LNCaP clone FGC (cell line): ENCODE measurements around the gene SLC4A4.

Experiments
- DNase-seq: peaks from one replicate; pipeline ENCODE4 v3.0.0-alpha.2; 2011; ENCODE audit warnings: low read depth
- H3K4me3 ChIP-seq: 2 replicates; pipeline ENCODE4 v1.5.1; 2011; ENCODE audit warnings: mild to moderate bottlenecking, low read depth, low read length, control low read depth
- TF ChIP-seq, protein P1 (sequence below): IDR thresholded peaks from 2 replicates; pipeline ENCODE4 v1.5.1; 2012; ENCODE audit warnings: mild to moderate bottlenecking; ENCODE audit not compliant: control insufficient read depth, insufficient read depth; ENCODE audit errors: extremely low read depth

Gene SLC4A4

DNA sequence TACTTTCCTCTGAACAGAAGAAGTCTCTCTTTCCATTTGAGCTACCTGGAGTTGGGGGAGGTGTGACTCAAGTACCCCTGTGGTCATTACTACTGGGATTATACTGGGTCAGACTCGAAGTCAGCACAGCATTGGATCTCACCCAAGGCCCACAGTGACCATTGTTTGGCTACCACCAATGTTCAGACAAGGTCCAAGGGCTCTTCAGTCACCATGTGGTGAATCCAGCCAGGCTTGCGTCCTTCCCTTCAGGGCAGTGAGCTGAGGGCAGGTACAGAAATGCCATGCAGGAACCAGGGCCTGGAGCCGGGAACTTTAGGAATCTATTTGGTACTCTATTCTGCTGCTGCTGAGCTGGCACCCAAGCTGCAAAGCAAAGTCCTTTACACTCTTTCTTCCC, 5.5 kb upstream of the SLC4A4 start:
- DNase-seq, result no peak
- no peak overlapping the region for H3K4me3 ChIP-seq
- TF ChIP-seq, protein P1, sequence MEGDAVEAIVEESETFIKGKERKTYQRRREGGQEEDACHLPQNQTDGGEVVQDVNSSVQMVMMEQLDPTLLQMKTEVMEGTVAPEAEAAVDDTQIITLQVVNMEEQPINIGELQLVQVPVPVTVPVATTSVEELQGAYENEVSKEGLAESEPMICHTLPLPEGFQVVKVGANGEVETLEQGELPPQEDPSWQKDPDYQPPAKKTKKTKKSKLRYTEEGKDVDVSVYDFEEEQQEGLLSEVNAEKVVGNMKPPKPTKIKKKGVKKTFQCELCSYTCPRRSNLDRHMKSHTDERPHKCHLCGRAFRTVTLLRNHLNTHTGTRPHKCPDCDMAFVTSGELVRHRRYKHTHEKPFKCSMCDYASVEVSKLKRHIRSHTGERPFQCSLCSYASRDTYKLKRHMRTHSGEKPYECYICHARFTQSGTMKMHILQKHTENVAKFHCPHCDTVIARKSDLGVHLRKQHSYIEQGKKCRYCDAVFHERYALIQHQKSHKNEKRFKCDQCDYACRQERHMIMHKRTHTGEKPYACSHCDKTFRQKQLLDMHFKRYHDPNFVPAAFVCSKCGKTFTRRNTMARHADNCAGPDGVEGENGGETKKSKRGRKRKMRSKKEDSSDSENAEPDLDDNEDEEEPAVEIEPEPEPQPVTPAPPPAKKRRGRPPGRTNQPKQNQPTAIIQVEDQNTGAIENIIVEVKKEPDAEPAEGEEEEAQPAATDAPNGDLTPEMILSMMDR, result no peak

DNA sequence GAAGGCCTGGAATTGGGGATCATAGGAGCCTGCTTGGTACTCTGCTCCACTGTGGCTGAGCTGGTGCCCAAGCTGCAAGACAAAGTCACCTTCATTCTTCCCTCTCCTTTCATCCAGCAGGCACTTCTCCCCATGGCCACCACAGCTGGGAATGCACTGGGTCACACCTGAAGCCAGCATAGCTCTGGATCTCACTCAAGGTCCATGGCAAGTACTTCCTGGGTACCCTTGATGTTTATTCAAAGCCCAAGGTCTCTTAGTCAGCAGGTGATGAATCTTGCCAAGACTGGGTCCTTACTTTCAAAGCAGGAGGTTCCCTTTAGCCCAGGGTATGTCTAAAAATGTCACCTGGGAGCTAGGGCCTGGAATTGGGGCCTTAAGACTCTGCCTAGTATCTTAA, 4.9 kb upstream of the SLC4A4 start:
- TF ChIP-seq, protein P1, result no peak
- no peak for DNase-seq
- no peak overlapping the region for H3K4me3 ChIP-seq

DNA sequence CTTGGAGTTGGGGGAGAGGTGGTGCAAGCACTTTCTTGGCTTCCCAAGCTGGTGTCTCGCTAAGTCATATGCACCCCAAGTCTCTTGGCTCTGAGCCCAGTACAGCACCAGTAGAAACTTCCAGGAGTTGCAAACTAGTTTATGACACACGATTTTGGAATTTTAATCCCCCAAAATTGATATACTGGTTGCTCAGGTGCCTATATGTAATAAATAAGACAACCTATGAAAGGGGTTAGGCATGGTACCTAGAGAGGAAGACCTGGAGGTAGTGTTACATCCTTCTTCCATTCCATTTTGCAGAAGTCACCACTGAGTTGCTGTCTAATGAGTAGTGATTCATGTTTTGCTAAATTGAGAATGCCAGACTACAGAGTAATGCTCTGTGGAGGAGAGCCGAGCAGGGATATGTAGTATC, 4.3 kb upstream of the SLC4A4 start:
- TF ChIP-seq, protein P1, result no peak
- no peak overlapping the region for H3K4me3 ChIP-seq
- no peak for DNase-seq

DNA sequence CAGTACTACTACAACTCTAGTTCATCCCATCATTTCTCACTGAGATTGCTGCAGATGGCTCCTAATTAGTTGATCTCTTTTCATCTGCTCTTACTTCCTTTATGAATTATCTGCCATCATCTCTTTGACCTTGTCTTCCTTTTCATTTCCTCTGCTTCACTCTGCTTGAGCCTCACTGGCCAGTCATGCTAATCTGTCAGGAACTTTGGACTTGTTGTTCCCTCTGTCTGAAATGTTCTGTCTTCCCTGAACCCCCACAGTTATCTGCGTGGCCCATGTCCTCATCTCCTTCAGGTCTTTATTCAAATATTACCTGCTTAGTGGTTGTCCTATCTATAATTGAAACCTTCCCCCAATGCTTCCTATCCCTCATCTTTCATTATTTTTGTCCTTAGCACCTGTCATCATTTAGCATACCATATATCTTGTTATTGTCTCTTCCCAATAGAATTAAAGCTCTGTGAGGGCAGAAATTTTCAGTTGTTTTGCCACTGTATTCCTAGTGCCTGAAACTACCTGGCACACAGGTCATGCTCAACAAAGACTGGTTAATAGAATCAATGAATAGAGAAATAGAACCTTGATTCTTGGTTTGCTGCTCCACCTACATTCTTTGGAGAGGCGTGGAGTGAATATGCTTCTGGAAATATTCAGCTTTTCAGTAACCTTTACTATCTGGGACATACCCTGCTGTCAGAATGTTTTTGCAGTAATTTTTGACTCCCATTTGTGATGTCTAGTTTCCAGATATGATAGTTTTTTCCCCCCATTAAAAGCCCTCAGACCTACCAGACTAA, 5.0 kb downstream of the SLC4A4 start:
- no peak overlapping the region for H3K4me3 ChIP-seq
- DNase-seq, result no peak
- TF ChIP-seq, protein P1, result no peak

DNA sequence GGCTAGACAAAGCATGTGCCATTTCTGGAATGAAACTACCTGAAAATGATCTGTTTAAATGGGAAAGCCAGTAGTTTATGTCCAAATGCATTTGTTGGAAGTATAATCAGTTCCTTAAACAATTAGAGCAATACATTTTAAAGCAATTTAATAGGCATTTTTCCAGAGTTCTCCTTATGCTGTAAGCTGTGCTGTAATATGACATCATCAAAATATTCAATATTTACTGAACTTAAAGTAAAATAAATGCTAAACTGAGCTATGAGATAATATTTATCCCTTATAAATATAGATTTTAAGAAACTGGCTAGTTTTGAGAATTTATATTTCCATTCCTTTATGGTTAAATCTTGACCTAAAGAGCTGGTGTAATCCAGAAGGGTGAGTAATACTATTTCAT, 7.9 kb downstream of the SLC4A4 start:
- H3K4me3 ChIP-seq, result no peak overlapping the region
- DNase-seq, result no peak
- TF ChIP-seq, protein P1, result no peak

DNA sequence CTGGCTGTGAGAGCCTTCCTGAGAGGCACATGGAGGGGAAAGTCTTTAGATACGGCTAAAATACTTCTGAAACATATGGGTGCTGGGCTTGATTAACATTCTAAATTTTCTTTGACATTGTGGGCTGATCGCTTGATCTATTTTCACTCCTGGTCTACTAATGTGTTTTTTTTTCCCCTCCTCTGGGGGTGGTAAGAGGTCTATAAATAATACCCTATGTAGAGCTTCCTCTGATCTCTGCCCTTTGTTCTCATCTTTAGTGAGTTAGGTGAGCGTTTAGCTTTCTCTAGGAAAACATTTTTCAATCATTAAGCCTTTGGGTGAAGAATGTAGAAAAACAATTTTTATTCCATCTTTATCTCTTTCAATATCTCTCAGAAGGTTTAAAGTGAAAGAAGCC, 9.8 kb downstream of the SLC4A4 start:
- TF ChIP-seq, protein P1, result no peak
- no peak overlapping the region for H3K4me3 ChIP-seq
- DNase-seq, result no peak

DNA sequence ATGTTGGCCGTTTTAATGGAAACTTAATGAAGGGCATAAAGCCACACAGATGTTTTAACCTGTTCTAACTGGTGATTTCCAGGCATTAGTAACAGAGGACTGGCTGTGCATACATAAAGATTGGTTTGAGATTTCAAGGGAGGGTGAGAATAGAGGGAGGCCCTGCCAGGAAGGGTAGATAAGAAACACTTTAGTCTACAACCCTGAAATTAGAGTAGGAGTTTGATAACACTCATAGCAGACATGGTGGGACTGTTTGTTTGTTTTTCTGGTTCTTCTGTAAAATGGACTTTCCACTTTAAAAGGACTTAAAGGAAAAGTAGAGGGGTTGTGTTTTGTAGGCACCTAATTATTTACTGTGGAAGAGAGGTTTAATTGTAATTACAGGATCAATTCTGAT, 16.2 kb downstream of the SLC4A4 start:
- DNase-seq, result no peak
- no peak overlapping the region for H3K4me3 ChIP-seq
- TF ChIP-seq, protein P1, result no peak
